GM18909 (cell line): ENCODE results near the gene FASTKD3.
A peak's percentile ranks its signal among the peaks of the same experiment; 100 is the strongest.

Experiments
- ATAC-seq: cut with Tn5 transposase; IDR thresholded peaks from one replicate; pipeline ENCODE4 v1.9.1; 2021; ENCODE audit warnings: mild to moderate bottlenecking; ENCODE audit not compliant: unreplicated experiment, poor library complexity

Gene FASTKD3

DNA sequence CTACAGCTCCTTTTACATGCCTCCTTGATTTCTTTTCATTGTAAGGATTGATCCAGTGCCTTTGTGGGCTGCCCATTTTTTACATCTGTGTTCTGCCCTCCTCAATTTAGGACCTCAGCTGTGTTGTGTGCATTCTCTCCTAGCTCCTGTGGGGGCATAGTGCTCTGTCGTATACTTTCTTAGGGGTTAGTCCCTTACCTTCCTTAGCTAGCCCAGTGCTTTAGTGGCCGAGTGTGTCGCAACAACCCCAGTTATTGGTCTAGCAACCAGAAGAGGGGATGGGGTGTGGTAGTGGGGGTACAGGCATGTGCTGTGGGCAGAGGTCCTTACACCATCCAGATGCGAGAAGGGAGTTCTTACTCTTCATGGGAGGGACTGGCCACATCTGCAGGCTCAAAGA lies 12.3 kb upstream of the FASTKD3 start:
- ATAC-seq: no peak

DNA sequence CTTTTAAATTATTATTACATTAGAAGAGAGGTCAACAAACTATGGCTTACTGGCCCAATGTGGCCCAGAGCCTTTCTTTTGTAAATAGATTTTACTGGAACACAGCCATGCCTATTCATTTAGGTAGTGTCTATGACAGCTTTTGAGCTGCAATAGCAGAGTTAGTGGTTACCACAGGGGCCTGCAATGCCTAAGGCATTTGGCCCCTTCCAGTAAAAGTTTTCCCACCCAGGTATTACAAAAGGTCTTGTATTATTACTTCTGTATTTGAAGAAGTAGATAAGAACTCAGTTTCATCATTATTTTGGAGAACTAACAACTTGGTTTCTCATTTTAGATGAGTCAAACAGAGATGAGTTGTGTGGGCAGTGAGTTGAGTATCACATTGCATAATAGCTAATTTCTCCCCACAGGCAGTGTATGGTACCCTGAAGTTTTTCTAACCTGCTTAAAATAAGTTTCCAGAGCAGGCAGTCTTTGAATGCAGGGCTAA lies 9.6 kb upstream of the FASTKD3 start:
- ATAC-seq: peak; percentile 97

DNA sequence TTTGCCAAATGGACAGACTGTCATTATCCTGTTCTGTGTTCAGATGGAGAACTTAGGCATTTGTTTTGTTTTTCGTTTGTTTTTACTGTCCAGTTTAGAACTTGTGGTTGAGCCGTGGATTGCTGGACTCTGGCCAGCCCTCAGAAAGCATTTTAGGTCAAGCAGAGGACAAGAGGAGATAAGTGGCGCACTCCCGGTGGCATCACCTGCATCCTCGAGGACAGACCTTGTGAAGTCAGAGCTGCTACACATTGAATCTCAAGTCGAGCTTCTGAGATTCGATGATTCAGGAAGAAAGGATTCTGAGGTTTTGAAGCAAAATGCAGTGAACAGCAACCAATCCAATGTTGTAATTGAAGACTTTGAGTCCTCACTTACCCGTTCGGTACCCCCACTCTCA lies 9.0 kb upstream of the FASTKD3 start:
- no peak for ATAC-seq

DNA sequence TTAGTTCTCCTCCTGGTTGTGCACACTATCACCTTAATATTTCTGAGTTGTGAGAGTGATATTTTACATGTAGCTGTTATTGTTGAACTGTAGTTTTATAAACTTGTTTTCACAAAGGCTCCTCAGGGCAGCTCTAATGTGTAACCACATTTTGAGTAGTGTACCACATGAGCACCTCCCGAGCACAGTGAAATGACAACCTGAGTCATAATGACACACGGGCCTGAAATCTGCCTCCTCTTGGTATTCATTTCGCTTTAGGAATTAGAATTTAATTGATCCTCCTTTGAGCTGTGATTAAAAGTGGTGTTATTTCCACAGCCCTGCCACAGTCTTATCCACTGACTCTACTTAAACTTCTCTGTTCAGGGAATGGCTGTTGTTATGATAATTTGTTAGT lies 8.0 kb upstream of the FASTKD3 start:
- ATAC-seq: peak; percentile 51

DNA sequence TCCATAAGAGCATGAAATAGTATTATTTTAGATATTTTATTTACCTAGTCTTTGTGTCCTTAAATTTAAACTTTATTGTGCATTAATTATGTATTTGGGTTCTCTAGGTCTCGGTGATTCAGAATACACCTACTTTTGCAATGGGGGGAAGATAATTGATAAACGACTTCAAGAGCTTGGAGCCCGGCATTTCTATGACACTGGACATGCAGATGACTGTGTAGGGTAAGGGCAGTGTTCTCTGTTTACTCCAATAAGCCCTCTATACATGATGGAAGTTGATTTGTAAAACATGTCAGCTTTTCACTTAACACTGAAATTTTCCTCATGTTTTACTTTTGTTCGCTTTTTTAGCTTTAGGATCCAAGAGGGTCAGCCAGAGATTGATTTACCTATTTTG lies 6.3 kb upstream of the FASTKD3 start:
- ATAC-seq: no peak

DNA sequence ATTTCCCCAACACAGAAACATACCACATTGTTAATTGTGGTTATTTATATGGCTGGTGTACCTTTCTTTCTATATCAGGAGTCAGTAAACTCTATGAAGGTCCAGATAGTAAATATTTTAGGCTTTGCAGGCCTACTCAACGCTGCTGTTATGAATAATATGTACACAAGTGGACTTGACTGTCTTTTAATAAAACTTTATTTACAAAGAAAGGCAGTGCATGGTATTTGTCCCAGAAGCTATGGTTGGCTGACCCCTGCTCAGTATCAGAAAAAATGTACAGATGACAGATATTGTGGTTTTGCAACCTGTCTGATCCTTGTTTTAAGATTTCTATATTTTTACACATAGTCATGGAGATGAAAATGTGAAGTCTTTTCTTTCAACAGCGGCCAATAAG lies 5.8 kb upstream of the FASTKD3 start:
- ATAC-seq: no peak

DNA sequence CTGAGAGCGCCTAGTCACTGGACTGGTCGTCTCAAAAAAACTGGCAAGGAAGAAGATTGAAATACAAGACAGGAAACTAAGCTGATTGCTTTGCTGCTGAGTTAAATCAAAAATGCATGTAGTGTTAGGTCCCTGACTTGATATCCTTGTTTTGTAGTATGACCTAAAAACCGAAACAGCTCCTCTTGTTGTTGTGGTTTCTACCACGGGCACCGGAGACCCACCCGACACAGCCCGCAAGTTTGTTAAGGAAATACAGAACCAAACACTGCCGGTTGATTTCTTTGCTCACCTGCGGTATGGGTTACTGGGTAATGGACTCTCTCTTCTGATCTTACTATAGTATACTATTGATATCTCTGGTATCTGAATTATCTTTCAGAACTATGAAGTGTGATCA lies 4.4 kb upstream of the FASTKD3 start:
- no peak for ATAC-seq

DNA sequence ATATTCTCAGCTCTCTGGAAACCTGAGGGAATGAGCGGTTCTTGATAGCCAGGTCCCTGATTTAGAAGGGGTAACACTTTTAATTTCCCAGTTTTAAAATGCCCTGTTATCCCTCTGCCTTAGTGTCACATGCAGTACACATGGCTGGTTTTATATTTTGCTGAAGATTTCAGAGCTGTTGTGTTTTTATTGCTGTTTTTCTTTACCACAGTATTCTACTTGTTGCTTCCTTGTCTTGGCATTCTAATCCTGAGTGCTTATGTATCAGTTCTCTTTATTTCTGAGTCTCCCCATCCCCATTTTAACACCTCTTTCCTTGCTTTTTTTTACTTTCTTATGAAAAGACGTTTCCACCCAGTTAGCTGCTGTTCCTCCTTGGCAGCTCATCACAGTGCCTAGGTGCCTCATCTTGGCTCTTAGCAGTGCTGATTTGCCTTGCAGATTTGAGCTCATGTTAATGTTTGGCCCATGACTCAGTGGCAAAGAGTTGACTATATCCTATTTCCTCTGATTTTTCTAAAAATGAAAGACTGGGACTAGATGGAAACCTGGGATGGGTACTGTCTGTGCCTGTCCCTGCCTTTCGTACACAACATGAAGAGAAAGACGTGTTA lies 3.8 kb upstream of the FASTKD3 start:
- ATAC-seq: no peak

DNA sequence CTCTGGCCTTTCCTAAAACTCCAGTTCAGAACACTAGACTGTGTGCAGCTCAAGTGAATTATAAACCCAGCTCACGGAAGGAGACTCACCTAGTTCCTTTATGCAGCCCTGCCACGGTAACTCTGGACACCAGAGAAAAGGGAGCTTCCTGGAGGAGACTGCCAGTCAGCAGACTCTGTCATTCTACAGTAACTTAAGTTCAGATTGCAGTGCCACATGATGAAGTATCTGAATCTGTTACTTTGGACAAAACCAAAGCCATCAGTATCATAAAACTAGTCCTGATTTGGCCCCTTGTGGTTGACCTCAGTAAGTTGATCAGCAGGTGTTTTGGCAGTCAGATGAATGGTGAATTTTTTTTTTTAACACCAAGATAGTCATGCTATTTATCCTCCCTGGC lies 2.8 kb upstream of the FASTKD3 start:
- ATAC-seq: peak; percentile 32

DNA sequence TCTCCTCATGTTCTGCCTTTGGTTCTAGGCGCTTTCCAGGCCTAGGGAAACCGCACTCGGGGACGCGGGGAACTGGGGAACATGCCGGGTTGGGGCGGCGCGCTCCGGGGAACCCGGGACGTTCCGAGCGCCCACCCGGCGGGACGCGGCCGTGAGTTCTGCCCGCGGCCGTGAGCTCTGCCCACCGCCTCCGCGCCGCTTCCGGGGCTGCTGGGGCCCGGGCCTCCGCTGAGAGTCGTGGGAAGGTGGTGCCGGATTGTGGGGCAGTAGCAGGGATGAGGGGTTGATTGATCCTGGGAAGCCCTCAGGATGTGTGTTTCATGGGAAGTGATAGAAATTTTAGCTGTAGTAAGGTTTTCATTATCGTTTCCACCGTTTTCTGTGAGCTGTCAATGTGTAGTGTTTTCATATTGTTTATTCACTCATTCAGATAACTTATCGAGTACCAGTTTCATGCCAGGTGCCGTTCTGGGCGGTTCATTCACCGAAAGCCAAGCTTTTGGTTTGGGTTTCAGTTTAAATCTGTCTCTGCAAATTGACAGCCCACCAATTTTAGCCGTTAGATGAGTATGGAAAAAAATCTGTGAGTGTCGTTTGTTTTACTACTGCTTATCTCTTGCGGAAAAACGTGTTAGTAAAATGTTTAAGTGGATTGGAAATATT lies 774 bp upstream of the FASTKD3 start:
- peak; percentile 34 for ATAC-seq

DNA sequence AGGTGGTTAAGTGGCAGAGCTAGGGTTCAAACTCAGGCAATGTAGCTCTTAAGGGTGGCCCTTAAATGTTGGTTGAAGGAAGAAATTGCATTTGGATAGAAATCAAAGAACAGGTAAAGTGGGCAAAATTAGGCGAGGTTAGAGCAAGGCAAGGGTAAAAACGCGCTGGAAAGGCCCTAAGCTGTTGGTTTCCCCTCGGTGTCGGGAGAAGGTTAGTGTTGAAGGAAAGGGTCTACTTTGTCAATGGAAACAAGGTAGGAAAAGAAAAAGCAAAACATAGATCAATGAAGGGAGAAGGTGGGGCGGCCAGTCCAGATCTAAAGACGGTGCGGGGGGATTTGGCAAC lies 431 bp downstream of the FASTKD3 start:
- ATAC-seq: no peak

DNA sequence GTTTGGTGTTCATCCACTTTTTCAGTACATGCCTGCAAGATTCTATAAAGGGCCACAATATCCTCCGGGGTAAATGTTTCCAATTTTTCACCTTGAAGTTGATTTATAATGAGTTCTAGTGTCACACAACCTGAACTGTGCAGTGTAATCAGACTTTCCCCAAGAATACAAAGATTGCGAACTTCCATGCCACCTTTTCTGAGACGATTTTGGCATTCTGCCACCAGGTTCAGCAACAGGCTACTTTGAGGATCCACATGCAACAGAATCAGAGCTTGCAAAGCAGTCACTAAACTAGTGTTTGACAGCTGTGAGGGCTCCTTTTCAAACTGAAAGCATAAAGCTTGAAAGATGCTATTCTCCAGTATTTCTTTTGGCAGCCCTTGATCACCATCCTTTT lies 1.6 kb downstream of the FASTKD3 start:
- no peak for ATAC-seq

DNA sequence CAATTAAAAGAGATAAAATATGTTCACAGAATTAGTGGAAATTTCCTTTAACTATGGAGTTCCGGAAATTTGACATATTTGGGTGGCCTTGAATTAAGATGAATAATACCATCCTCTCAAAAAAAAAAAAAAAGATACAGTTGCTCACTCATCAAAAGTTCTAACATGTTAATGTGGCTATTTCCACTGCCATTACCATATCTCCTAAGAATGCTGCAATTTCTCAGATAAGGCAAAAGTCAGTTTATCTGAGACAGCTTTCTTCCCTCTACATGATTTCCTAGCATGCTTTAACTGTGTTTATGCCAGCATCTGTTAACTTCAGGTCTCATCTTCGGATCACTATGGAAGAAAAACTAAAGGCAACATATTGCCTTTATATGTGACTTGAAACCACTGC lies 2.6 kb downstream of the FASTKD3 start:
- ATAC-seq: no peak

DNA sequence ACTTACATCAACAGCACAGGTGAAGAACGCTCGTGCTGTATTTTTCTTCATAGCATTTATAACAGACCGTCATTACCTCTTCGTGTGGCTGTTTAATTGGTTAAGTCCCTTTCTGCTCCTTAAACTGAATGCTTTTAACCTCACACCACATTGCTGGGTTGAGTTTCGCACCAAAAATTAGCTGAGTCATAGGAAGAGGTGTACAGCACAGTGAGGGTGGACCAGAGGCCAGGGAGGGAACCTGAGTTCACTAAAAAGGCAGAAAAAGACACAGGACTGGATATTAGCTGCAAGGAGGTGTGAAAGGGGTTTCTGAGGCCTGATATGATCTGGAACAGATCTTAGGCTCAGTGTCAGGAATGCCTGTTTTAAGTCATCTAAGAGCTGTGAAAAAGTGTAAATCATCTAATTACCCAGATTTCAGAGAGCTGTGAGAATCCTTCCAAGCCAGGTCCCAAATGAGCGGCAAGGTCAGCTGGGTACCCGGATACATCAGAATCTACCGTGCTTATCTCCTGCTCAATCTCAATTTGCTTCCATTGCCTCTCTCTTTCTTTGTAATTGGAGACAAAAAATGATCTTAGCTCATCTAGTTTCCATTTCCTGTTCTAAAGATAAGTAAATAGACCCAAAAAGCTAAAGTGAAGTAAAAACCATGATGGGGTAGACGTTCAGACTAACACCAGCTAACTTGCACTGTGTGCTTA lies 10.8 kb downstream of the FASTKD3 start:
- no peak for ATAC-seq

DNA sequence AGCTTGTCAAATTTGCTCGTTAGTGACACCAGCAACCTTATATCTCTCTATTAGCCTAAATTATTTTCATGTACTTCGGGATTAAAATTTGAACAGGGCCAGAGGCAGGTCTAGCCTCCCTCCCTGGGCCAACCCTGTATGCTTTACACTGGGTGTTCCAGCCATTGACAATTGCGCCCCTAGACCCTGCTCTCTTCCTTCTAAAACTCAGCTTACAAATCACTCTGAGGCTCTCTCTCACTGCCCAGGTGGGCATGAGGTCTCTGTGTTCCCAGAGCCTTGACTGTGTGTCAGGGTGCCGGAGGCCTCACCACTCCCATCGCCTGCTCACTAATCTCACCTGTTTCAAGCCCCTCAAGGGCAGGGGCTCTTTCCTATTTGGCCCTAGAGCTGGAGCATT lies 11.5 kb downstream of the FASTKD3 start:
- no peak for ATAC-seq

DNA sequence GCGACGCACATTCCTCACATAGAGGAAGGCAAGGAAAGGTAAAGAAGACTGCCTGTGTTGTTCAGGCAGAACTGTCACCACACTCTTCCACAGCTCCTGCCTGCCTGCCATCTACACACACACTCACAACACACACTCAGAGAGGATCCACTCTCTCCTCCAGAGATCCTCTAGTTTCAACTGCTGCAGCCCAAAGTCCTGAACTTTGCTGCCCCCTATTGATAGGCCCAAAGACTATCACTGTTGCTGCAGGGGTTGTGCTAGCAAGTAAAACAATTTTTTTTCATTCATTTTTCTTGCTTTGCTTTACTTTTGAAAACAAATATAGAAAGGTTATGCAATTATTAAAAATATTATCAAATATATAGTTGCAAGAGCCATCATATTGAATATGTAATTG lies 12.0 kb downstream of the FASTKD3 start:
- no peak for ATAC-seq

DNA sequence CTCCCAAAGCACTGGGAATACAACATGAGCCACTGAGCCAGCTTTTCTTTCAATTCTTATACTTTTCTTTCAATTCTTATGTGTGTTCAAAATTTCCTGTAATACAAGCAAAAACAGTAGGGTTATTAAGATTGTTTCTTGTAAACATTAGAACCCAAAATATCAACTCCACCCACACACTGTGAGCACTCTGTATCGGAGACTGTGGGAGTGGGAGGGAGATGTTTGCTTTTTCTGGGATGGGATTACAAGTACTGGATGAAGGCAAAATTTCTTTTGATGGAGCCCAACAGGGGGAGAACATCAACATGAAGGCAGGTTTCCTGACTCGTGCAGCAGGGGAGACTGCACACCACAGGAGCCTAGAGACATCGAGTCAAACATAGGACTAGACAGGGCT lies 13.2 kb downstream of the FASTKD3 start:
- ATAC-seq: no peak

DNA sequence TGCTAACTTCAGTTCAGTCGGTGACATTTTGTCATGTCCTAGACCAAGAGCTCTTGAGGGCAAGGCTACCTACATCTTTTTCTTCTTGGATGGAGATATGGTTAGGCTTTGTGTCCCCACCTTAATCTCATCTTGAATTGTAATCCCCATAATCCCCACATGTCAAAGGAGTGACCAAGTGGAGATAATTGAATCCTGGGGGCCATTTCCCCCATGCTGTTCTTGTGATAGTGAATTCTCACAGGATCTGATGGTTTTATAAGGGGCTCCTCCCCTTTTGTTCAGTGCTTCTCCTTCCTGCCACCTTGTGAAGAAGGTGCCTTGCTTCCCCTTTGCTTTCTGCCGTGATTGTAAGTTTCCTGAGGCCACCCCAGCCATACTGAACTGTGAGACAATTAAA lies 15.8 kb downstream of the FASTKD3 start:
- no peak for ATAC-seq

DNA sequence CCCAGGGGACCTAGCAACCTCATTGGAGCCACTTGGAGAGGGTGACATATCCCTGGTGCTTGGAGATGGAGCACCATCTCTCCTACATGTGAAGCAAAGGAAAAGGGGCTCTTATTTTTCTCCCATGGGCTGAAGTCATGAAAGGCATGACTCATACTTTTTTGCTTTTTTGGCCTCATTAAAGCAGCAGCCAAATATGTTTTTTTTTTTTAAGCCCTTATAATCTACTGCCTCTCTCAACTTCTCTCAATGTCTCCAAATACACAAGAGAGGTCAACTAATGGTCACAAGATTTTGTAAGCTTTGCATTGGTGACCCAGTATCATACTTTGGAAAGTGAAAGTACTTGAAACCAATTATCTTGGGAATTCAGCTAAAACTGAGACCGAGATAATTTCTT lies 16.3 kb downstream of the FASTKD3 start:
- no peak for ATAC-seq

DNA sequence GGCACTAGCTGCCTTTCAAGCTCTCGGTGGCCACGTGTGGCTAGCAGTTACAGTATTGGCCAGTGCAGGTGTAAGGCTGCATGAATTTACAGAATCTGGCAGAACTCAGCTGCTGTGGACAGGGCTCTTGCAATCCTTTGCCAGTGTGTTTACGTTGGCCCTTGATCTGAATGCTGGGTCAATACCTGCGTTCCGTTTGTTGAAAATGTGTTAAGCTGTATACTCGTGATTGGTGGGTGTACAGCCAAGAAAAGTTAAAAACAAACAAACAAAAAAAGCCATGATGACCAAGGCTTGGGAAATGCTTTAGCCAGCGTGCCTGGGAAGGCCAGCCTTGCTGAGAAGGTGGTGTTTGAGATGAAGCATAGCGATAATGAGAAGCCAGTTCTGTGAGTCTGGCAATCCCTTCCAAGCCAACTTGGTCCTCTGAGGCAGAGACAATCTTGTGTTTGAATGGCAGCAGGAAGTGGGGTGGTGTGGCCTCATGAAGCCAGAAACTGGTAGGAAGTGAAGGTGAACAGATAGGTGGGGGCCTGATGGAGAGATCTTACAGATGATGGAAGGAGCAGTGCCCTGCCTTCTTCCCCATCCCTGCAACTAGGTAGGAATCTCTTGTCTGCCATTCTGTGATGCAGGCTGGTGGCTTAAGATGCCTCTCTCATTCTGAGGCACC lies 17.1 kb downstream of the FASTKD3 start:
- ATAC-seq: no peak

DNA sequence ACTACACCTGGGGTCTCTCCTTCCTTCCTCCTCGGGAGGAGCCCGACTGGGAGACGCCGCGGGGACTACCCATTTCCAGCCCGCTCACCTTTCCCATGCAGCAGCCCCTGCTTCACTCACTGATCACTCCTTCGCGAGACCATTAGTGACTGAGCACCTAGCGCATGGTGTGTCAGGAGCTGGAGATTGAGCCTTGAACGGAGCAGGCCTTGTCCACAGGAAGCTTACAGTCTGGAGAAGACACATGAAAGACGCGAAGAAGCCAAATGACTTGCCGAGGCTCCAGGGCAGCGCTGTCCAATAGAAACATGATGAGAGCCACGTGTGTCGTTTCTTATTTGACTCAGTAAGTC lies 17.6 kb downstream of the FASTKD3 start:
- no peak for ATAC-seq
